ENCODE measurements around the gene SNAPC1. TPM values are rescaled to one million over a fixed set of nuclear protein-coding genes. Genes with fewer than 3 reads are reported as not detected.

The SNAPC1 gene
- total and polyA plus RNA-seq, 2 donors (not counting 3 experiments of a cell fraction or from before 2014, with no cell fraction given) = 12.7 to 14.3 TPM

GRCh38 chr14:61747342-61747741, 14.9 kb upstream of the SNAPC1 start:
- TSS peak; percentile 11 for BruUV-seq (replicated peaks)
- Histone ChIP-seq H3K9me3 (replicated peaks; ENCODE audit: control insufficient read depth, insufficient read depth, low read length) (no peaks in the 10 kb centered on the region), H2AFZ (ENCODE audit: low read depth, low read length) (no peak overlapping the region), H3K4me2 (ENCODE audit: insufficient read depth, low read length) (peak overlapping the region; percentile 91), H3K79me2 (ENCODE audit: control insufficient read depth, insufficient read depth, low read length) (peaks cover 70% of the 10 kb centered on the region), H3K9me1 (replicated peaks; ENCODE audit: control insufficient read depth, extremely low read depth, insufficient read depth, low read length) (no peaks in the 10 kb centered on the region), H3K4me3 (replicated peaks in 1 of 3; ENCODE audit: insufficient read depth in 1 of 3, low read depth in 1 of 3, low read length in 3 of 3) (peak overlapping the region in 1 of 3 experiments; percentile 47), H3K4me1 (ENCODE audit: control insufficient read depth, extremely low read depth, insufficient read depth, low read length) (peaks cover 23% of the 10 kb centered on the region), H3K36me3 (ENCODE audit: control insufficient read depth in 2 of 2, extremely low read depth in 1 of 2, insufficient read depth in 2 of 2, low read length in 2 of 2) (peaks cover 7 to 28% of the 10 kb centered on the region in 2 experiments), H4K20me1 (replicated peaks; ENCODE audit: control insufficient read depth, extremely low read depth, insufficient read depth, low read length) (peaks cover 2% of the 10 kb centered on the region), H3K9ac (replicated peaks; ENCODE audit: extremely low read depth, insufficient read depth, low read length) (no peak overlapping the region), H3K27ac (ENCODE audit: insufficient read depth, low read depth, low read length) (no peak overlapping the region), H3K27me3 (ENCODE audit: control insufficient read depth in 2 of 2, insufficient read depth in 2 of 2, low read length in 2 of 2) (no peaks in the 10 kb centered on the region)
- dilution Hi-C loops (cut with MboI; ENCODE audit: extremely low pct_ligation_motif_present, low sequenced_read_pairs) = loop anchor here (25.0 kb wide), 1 partner anchor 285 kb away; no protein-coding TSS in a partner anchor
- no peak for FAIRE-seq
- no peak for DNase-seq (ENCODE audit: low read depth, low spot score)
- TF ChIP-seq MYC (IDR thresholded peaks at IDR 0.05; ENCODE audit: low read depth, low read length) (no peak), CTCF (IDR thresholded peaks at IDR 0.05; ENCODE audit: extremely low read depth in 1 of 2, insufficient read depth in 1 of 2, low read depth in 1 of 2, low read length in 2 of 2) (no peak)
- intact Hi-C loops (cut with micrococcal nuclease) = no loop called here
- ChIA-PET CTCF (interaction anchor here (1.3 to 2.3 kb wide), 2 partner anchors 15 to 18 kb away, joined by 7 to 13 read pairs; partner anchors contain the start of gene SNAPC1), POLR2A (no interaction called here)

- Histone ChIP-seq H3K27ac (ENCODE audit: insufficient read depth, low read depth, low read length) (peak overlapping the region; percentile 41), H3K79me2 (ENCODE audit: control insufficient read depth, insufficient read depth, low read length) (peaks cover 53% of the 10 kb centered on the region), H3K9ac (replicated peaks; ENCODE audit: extremely low read depth, insufficient read depth, low read length) (peak overlapping the region; percentile 29), H4K20me1 (replicated peaks; ENCODE audit: control insufficient read depth, extremely low read depth, insufficient read depth, low read length) (peaks cover 2% of the 10 kb centered on the region), H2AFZ (ENCODE audit: low read depth, low read length) (no peak overlapping the region), H3K4me3 (replicated peaks in 1 of 3; ENCODE audit: insufficient read depth in 1 of 3, low read depth in 1 of 3, low read length in 3 of 3) (peak overlapping the region in 2 of 3 experiments; percentile 44 to 81), H3K4me1 (ENCODE audit: control insufficient read depth, extremely low read depth, insufficient read depth, low read length) (peaks cover 33% of the 10 kb centered on the region), H3K9me1 (replicated peaks; ENCODE audit: control insufficient read depth, extremely low read depth, insufficient read depth, low read length) (no peaks in the 10 kb centered on the region), H3K36me3 (ENCODE audit: control insufficient read depth in 2 of 2, extremely low read depth in 1 of 2, insufficient read depth in 2 of 2, low read length in 2 of 2) (peaks cover 3 to 27% of the 10 kb centered on the region in 2 experiments), H3K27me3 (ENCODE audit: control insufficient read depth in 2 of 2, insufficient read depth in 2 of 2, low read length in 2 of 2) (no peaks in the 10 kb centered on the region), H3K9me3 (replicated peaks; ENCODE audit: control insufficient read depth, insufficient read depth, low read length) (no peaks in the 10 kb centered on the region), H3K4me2 (ENCODE audit: insufficient read depth, low read length) (peak overlapping the region; percentile 91)
- CTCF ChIA-PET = interaction anchor here (0.7 to 2.5 kb wide), 8 partner anchors 12 to 378 kb away, joined by 3 to 24 read pairs (median 5); partner anchors contain the start of gene SNAPC1
- POLR2A ChIA-PET = interaction anchor here (0.7 to 1.5 kb wide), 4 partner anchors 9 to 46 kb away, joined by 3 to 10 read pairs (median 4); partner anchors contain the start of gene SNAPC1
- dilution Hi-C loops (cut with MboI; ENCODE audit: extremely low pct_ligation_motif_present, low sequenced_read_pairs) = loop anchor here (25.0 kb wide), 1 partner anchor 287 kb away; no protein-coding TSS in a partner anchor
- TF ChIP-seq FOS (IDR thresholded peaks at IDR 0.05; ENCODE audit: borderline replicate concordance, insufficient read depth, low read length) (no peak), POLR2AphosphoS5 (IDR thresholded peaks at IDR 0.05; ENCODE audit: insufficient read depth, low read depth, low read length) (peak; percentile 23)
- peak; percentile 53 for FAIRE-seq
- no TSS peak for BruUV-seq (replicated peaks)
- intact Hi-C loops (cut with micrococcal nuclease) = no loop called here
- peak; percentile 39 for DNase-seq (ENCODE audit: low read depth, low spot score)
Observed at GRCh38 chr14:61749264-61749663, 13.0 kb upstream of the SNAPC1 start.

Data from endothelial cell of umbilical vein (primary cell).